ENCODE data around the gene PTGR2. TPM values are rescaled to one million over a fixed set of nuclear protein-coding genes. Genes with fewer than 3 reads are reported as not detected.
"Not testable (repeated sequence)": the region's sequence is repeated elsewhere in the genome, so short reads cannot be mapped to it uniquely, and the experiment has no call there.

The PTGR2 gene
- total RNA-seq, 8 experiments from 2014 or later, result 6.2 to 26.9 (median 13.0) TPM

DNA sequence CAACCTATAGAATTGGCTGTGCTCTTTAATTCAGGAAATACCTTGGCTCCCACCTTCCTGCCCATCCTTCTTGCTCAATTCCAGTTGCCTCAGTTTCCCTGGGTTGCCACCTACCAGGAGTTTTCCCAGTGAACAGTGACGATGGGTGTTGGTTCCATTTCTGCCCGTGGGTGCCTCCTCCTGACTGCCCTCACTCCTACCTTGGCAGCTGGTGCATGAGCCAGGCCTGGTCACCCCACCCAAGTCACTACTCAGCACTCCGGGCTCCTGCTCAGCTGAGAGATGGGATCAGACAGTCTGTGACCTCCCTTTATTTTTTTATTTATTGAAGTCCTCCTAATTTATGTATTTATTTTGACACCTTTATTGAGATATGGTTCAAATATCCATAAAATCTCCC is 31.0 kb upstream of the PTGR2 start:
- Histone ChIP-seq H3K4me3 (no peak overlapping the region), H3K4me1 (replicated peaks in 1 of 2) (peaks cover 0 to 5% of the 10 kb centered on the region in 2 donors), H3K27ac (no peak overlapping the region)
- in situ Hi-C loops (cut with MboI; ENCODE audit: low pct_unique_long_range_greater_than_20kb in 2 of 9, low sequenced_read_pairs in 9 of 9, unreplicated experiment in 9 of 9), result no loop called here
- no peak for ATAC-seq (replicated peaks in 6 of 8)
- WGBS, 10 experiments, result 52 to 100% (median 83%) methylated on average over 1 to 3 of the region's 3 CpGs; no CpG with 5 or more reads in 2 of the 10 experiments

DNA sequence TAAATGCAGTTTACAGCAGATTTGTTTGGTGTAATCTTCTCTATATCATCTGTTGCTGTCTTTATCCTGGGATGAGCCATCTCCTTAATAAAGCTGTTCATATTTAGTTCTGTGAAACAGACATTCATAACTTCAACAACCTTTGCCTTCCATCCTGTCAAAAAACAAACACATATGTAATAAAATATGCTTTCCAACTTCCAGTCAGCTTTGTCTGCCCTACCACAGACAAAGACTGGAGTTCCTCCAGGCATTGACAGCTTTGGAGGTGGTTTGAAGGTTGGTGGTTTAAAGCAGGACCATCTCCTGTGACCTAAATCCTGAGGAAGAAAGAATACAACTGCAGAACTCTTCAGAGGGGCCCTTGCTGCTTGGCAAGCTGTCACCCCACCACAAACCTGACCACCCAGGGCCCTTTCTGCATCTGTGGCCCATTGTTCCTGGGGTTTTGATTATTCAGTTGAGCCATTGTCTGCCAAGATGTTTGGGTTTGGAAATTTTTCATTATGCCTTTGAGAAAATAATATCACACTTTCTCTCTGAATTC is 28.2 kb upstream of the PTGR2 start:
- in situ Hi-C loops (cut with MboI; ENCODE audit: low pct_unique_long_range_greater_than_20kb in 2 of 9, low sequenced_read_pairs in 9 of 9, unreplicated experiment in 9 of 9), result no loop called here
- H3K4me1 ChIP-seq (replicated peaks in 1 of 2), result no peaks in the 10 kb centered on the region
- H3K4me3 ChIP-seq, result no peak overlapping the region
- H3K27ac ChIP-seq, result no peak overlapping the region
- ATAC-seq (replicated peaks in 6 of 8), result no peak

DNA sequence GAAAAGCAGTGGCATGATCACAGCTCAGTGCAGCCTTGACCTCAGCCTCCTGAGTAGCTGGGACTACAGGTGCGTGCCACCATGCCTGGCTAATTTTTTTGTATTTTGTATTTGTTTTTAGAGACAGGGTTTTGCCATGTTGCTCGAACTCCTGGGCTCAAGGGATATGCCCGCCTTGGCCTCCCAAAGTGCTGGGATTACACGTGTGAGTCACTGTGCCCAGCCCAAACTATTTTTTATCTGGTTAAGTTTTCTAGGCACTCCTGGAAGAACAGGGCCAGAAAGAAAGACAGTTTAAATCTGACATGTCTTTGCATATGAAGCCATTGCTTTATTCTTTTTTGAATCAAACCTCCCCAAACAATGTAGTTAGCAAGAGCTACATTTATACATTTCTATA is 27.5 kb upstream of the PTGR2 start:
- Histone ChIP-seq H3K27ac (no peak overlapping the region), H3K4me3 (no peak overlapping the region), H3K4me1 (replicated peaks in 1 of 2) (no peaks in the 10 kb centered on the region)
- in situ Hi-C loops (cut with MboI; ENCODE audit: low pct_unique_long_range_greater_than_20kb in 2 of 9, low sequenced_read_pairs in 9 of 9, unreplicated experiment in 9 of 9), result no loop called here
- ATAC-seq (replicated peaks in 6 of 8), result no peak
- 20 to 94% (median 87%) methylated on average over 1 to 4 of the region's 4 CpGs; no CpG with 5 or more reads in 1 of the 10 experiments for WGBS, 10 experiments

DNA sequence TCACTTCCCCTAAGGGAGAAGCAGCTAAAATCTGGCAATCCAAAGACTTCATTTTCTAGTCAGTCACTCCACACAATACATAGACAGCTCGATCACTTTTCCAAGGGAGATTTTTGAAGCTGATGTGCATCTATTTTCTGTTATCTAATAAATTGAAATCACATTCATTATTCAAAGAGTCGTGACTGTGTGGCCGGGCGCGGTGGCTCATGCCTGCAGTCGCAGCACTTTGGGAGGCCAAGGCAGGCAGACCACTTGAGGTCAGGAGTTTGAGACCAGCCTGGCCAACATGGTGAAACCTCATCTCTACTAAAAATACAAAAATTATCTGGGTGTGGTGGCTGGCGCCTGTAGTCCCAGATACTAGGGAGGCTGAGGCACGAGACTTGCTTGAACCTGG is 27.1 kb upstream of the PTGR2 start:
- no peak for ATAC-seq (replicated peaks in 6 of 8)
- 62 to 100% (median 83%) methylated on average over 1 to 8 of the region's 8 CpGs; no CpG with 5 or more reads in 3 of the 10 experiments for WGBS, 10 experiments
- Histone ChIP-seq H3K27ac (no peak overlapping the region), H3K4me3 (no peak overlapping the region), H3K4me1 (replicated peaks in 1 of 2) (no peaks in the 10 kb centered on the region)
- in situ Hi-C loops (cut with MboI; ENCODE audit: low pct_unique_long_range_greater_than_20kb in 2 of 9, low sequenced_read_pairs in 9 of 9, unreplicated experiment in 9 of 9), result no loop called here

DNA sequence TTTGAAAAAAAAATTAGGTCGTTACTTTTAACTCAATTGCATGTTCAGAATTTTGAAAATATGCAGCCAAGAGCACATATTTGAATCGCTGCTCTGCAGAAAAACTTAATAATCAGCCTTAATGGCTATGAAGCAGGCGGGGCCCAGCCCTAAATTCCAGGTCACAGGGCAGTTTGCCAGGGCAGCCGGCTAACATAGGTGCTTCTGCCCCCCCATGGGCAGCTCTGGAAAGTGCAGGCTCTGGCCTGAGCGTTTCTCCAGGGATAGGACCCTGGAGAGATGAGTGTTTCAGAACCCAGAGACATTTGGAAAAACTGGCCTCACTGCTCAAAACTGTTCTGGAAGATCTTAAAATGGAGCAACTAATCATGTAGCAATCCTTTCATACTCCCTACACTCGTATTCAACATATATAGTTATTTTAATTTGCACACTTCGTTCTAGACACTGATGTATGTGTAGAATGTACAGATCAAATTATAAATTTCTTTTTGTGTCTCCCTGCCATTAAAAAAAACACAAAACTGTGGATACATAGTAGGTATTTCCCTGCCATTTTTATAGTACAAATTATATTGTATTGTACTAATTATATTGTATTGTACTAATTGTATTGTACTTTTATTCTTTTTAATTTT is 26.0 kb upstream of the PTGR2 start:
- 0 to 80% (median 20%) methylated on average over 1 to 7 of the region's 7 CpGs for WGBS, 10 experiments
- Histone ChIP-seq H3K4me3 (no peak overlapping the region), H3K4me1 (replicated peaks in 1 of 2) (no peaks in the 10 kb centered on the region), H3K27ac (no peak overlapping the region)
- in situ Hi-C loops (cut with MboI; ENCODE audit: low pct_unique_long_range_greater_than_20kb in 2 of 9, low sequenced_read_pairs in 9 of 9, unreplicated experiment in 9 of 9), result no loop called here
- ATAC-seq (replicated peaks in 6 of 8), result peak; percentile 78 to 96 (median 88)

DNA sequence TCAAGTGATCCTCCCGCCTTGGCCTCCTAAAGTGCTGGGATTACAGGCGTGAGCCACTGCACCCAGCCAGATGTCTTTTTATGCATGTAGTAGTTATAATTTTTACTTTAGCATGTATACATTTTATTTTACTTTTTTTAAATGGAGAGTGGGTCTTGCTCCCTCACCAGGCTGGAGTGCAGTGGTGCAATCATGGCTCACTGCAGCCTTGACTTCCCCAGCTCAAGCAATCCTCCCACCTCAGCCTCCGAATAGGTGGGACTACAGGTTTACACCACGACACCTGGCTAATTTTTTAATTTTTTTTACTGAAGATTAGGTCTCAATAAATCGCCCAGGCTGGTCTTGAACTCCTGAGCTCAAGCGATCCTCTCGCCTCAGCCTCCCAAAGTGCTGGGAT is 24.4 kb upstream of the PTGR2 start:
- H3K4me1 ChIP-seq (replicated peaks in 1 of 2); in situ Hi-C loops (cut with MboI; ENCODE audit: low pct_unique_long_range_greater_than_20kb in 2 of 9, low sequenced_read_pairs in 9 of 9, unreplicated experiment in 9 of 9); ATAC-seq (replicated peaks in 6 of 8); H3K4me3 ChIP-seq; H3K27ac ChIP-seq: not testable (repeated sequence)
- 60 to 100% (median 85%) methylated on average over 1 to 6 of the region's 7 CpGs; no CpG with 5 or more reads in 2 of the 10 experiments for WGBS, 10 experiments

DNA sequence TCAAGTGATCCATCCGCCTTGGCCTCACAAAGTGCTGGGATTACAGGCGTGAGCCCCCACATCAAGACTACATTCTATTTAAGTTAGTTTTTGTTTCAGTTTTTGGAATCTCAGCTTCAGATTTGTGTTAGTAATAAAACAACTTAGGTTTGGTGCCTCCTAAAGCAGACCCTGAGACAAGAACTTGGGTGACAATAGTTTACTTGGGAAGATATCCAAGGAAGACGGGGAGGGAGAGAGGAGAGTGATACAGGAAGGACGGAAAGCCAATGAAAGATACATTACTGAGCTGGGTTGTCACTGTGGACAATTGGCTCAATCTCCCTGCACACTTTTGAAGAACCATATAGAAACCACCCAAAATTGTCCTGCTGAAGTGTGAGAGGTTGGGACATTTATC is 22.6 kb upstream of the PTGR2 start:
- H3K4me1 ChIP-seq (replicated peaks in 1 of 2), result no peaks in the 10 kb centered on the region
- in situ Hi-C loops (cut with MboI; ENCODE audit: low pct_unique_long_range_greater_than_20kb in 2 of 9, low sequenced_read_pairs in 9 of 9, unreplicated experiment in 9 of 9), result no loop called here
- H3K27ac ChIP-seq, result no peak overlapping the region
- no peak for ATAC-seq (replicated peaks in 6 of 8)
- no peak overlapping the region for H3K4me3 ChIP-seq
- 65 to 100% (median 95%) methylated on average over 1 to 3 of the region's 4 CpGs; no CpG with 5 or more reads in 3 of the 10 experiments for WGBS, 10 experiments

DNA sequence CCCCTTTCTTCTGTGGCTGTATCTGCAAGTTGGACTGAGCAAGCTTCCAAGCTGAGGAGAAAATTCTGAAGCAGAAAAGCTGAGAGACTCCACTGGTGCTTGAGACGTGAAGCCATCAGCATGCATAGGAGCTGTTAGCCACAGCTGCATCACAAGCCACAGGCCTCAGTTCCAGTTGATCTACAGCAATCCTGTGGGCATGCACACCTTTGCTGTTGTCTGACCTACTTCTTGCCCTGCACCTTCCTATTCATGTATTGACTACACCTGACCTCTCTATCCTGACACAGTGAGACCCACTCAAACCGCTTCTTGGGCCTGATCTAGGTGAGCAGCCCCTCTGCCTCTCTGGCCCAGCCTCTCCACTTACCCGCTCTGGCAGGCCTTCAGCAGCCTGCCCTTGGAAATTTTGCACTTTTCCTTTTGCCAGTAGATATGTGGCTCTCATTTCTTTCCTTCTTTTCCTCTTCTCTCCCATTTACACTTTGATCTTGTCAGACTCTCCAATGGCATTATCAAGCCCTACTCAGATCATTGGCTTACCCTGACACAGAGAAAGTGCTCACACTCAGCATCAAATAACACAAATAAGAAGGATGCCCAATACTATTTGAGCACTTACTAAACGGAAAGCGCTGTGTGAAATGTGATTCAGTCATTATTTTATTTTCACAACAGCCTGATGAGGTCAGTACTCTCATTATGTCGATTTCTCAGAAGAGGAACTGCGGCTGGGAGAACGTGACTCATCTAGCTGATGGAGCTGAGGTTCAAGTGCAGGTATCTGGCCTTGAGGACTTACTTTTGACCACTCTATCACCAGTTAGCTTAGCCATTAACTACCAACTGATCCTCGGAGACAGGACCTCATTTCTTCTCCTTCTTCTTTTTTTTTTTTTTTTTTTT is 21.9 kb upstream of the PTGR2 start:
- in situ Hi-C loops (cut with MboI; ENCODE audit: low pct_unique_long_range_greater_than_20kb in 2 of 9, low sequenced_read_pairs in 9 of 9, unreplicated experiment in 9 of 9), result no loop called here
- Histone ChIP-seq H3K4me1 (replicated peaks in 1 of 2) (no peaks in the 10 kb centered on the region), H3K4me3 (no peak overlapping the region), H3K27ac (no peak overlapping the region)
- WGBS, 10 experiments, result 21 to 93% (median 81%) methylated on average over 1 to 8 of the region's 9 CpGs; no CpG with 5 or more reads in 1 of the 10 experiments
- peak in 6 of 8 experiments; percentile 24 to 78 (median 62) for ATAC-seq (replicated peaks in 6 of 8)

DNA sequence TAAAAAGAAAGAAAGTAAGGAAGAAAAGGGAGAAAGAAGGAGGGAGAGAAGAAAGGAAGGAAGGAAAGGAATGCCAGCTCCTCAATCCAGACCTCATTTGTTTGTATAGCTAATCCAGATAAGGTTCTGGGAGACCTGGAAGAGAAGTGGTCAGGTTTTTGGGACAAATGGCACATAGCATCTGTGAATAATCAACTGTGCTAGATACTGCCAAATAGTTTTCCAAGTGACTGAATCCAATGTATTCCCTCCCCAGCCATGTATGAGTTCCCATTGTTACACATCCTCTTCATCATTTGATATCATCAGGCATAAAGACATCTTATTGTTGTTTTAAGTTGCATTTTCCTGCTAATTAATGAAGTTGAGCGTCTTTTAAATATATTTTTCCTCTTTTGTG is 18.6 kb upstream of the PTGR2 start:
- in situ Hi-C loops (cut with MboI; ENCODE audit: low pct_unique_long_range_greater_than_20kb in 2 of 9, low sequenced_read_pairs in 9 of 9, unreplicated experiment in 9 of 9), result no loop called here

DNA sequence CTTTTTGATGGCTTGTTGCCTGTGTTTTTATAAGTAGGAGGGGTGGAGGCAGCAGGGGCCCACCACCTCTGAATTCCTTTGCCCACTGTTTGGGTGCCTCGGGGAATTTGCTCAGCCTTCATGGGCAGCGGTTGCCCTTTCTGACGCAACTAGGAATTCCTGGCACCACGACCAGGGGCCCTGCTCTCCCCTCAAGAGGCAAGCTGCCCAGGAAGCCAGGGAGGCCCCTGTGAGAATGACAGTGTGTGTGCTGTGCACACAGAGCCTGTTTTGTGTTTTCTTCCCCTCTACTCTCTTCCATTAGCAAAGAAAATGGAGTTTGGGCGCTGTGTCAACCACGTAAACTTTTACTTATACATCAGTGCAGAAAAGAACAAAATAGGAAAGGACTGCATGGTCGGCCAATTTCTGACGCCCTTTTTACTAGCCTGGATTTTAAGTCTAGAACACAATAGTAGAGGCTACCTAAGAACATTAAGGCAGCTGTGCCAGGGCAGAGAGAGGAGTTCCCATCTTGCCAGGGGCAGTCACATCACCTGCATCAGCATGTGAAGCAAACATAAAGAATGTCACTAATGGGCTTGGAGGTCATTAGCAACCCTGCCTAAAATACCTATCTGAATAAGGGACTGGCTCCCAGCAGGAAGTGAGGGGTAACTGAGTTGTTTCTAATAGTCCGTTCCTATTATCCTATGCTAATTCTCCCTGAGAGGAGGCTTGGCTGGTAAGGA is 17.9 kb upstream of the PTGR2 start:
- ATAC-seq (replicated peaks in 6 of 8), result peak in 6 of 8 experiments; percentile 19 to 93 (median 62)
- WGBS, 10 experiments, result 13 to 91% (median 47%) methylated on average over 1 to 9 of the region's 9 CpGs; no CpG with 5 or more reads in 1 of the 10 experiments
- Histone ChIP-seq H3K27ac (no peak overlapping the region), H3K4me1 (replicated peaks in 1 of 2) (no peaks in the 10 kb centered on the region), H3K4me3 (no peak overlapping the region)
- in situ Hi-C loops (cut with MboI; ENCODE audit: low pct_unique_long_range_greater_than_20kb in 2 of 9, low sequenced_read_pairs in 9 of 9, unreplicated experiment in 9 of 9), result no loop called here

More for the DNA sequence above, 18.6 kb upstream of the PTGR2 start:
- Histone ChIP-seq H3K27ac (no peak overlapping the region), H3K4me1 (replicated peaks in 1 of 2) (no peaks in the 10 kb centered on the region), H3K4me3 (no peak overlapping the region)
- 0 to 100% (median 51%) methylated on average over 1 of the region's 1 CpG; no CpG with 5 or more reads in 2 of the 10 experiments for WGBS, 10 experiments
- no peak for ATAC-seq (replicated peaks in 6 of 8)

DNA sequence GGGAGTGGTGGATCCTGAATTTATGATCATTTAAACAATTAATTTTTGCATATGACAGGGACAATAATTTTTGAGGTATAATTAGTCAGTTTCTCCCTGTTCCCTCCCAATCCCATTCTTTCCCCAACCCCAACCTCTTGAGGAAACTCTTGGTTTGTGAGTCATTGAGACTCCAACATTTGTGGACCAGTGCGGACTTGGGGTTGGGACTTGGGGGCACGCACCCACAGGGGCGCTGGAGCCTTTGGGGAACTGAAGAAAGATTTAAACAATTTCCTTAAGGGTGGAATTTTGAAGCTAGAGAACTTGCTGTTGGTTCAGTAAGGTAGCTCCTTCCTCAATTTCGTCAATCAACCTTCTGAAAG is 17.4 kb upstream of the PTGR2 start:
- H3K27ac ChIP-seq, result no peak overlapping the region
- in situ Hi-C loops (cut with MboI; ENCODE audit: low pct_unique_long_range_greater_than_20kb in 2 of 9, low sequenced_read_pairs in 9 of 9, unreplicated experiment in 9 of 9), result no loop called here

DNA sequence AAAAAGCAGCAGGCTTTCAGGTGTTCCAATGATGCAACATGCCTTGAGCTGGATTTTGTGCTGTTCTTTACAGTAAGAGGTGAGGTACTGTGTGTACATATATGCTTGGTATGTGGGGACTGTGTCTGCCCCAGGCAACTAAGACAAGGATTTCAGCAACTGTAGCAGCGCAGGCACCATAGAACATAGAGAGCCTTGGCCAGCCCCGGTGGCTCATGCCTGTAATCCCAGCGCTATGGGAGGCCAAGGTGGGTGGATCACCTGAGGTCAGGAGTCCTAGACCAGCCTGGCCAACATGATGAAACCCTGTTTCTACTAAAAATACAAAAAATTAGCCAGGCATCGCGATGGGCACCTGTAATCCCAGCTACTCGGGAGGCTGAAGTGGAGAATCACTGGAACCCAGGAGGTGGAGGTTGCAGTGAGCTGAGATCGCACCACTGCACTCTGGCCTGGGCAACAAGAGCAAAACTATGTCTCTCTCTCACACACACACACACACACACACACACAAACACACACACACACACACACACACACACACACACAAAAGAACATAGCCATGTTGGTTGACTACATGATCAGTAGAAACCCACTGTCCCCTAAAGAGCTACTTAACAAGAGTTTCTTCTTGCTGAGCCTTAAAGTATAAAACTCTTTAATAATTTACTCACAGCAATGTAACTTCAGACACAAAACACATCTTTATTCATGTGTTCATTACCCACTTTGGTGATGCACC is 13.2 kb upstream of the PTGR2 start:
- ATAC-seq (replicated peaks in 6 of 8), result peak in 2 of 8 experiments; percentile 5 to 22
- H3K4me1 ChIP-seq (replicated peaks in 1 of 2); H3K27ac ChIP-seq; H3K4me3 ChIP-seq; in situ Hi-C loops (cut with MboI; ENCODE audit: low pct_unique_long_range_greater_than_20kb in 2 of 9, low sequenced_read_pairs in 9 of 9, unreplicated experiment in 9 of 9): not testable (repeated sequence)
- 78 to 100% (median 98%) methylated on average over 3 to 4 of the region's 7 CpGs; no CpG with 5 or more reads in 6 of the 10 experiments for WGBS, 10 experiments

More for the DNA sequence above, 17.4 kb upstream of the PTGR2 start:
- WGBS, 10 experiments, result 55 to 92% (median 84%) methylated on average over 1 to 2 of the region's 4 CpGs; no CpG with 5 or more reads in 4 of the 10 experiments
- ATAC-seq (replicated peaks in 6 of 8), result no peak
- H3K4me3 ChIP-seq, result no peak overlapping the region
- no peaks in the 10 kb centered on the region for H3K4me1 ChIP-seq (replicated peaks in 1 of 2)

All from motor neuron (in vitro differentiated cells).